ENCODE measurements around the gene IFNGR1. TPM values are rescaled to one million over a fixed set of nuclear protein-coding genes. Genes with fewer than 3 reads are reported as not detected.

Gene IFNGR1
- total and polyA plus RNA-seq, 12 donors: 55.8 to 132 (median 78.7) TPM

- Histone ChIP-seq H3K4me1 (peaks cover 0 to 47% (median 22%) of the 10 kb centered on the region in 9 donors), H3K27ac (peak overlapping the region in 5 of 10 donors; percentile 23 to 69 (median 35)), H3K9me3 (peaks cover 0 to 42% (median 20%) of the 10 kb centered on the region in 11 donors), H3K27me3 (no peaks in the 10 kb centered on the region), H3K36me3 (peaks cover 0 to 8% (median 0%) of the 10 kb centered on the region in 9 donors), H3K4me3 (no peak overlapping the region)
- ATAC-seq: peak in 6 of 8 donors; percentile 28 to 61 (median 44)
- WGBS, 2 donors: 40 to 43% methylated on average over 1 of the region's 1 CpG
- intact Hi-C loops (cut with DNase I): no loop called here
- no peak for TF ChIP-seq CTCF (IDR thresholded peaks at IDR 0.05)
- peak in 1 of 2 donors; percentile 37 for DNase-seq
These were observed 27.5 kb downstream of the IFNGR1 start for GRCh38 chr6:137191670-137192069.

- TF ChIP-seq CTCF (IDR thresholded peaks at IDR 0.05): no peak
- 64 to 74% methylated on average over 3 of the region's 3 CpGs for WGBS, 2 donors
- ATAC-seq (peak in 3 of 8 donors; percentile 24 to 58 (median 43)), DNase-seq (no peak)
- Histone ChIP-seq H3K9me3 (peaks cover 0 to 46% (median 20%) of the 10 kb centered on the region in 11 donors), H3K4me1 (peaks cover 0 to 43% (median 22%) of the 10 kb centered on the region in 9 donors), H3K27ac (peak overlapping the region in 5 of 10 donors; percentile 14 to 69 (median 35)), H3K27me3 (no peaks in the 10 kb centered on the region), H3K36me3 (peaks cover 0 to 4% (median 0%) of the 10 kb centered on the region in 9 donors), H3K4me3 (no peak overlapping the region)
- intact Hi-C loops (cut with DNase I): no loop called here
These were observed 27.9 kb downstream of the IFNGR1 start for GRCh38 chr6:137191236-137191635.

GRCh38 chr6:137190583-137191094 is 28.5 kb downstream of the IFNGR1 start:
- no peak for ATAC-seq
- intact Hi-C loops (cut with DNase I): no loop called here
- no peaks in the 10 kb centered on the region for H3K27me3 ChIP-seq
- H3K4me1 ChIP-seq: peaks cover 0 to 37% (median 19%) of the 10 kb centered on the region in 9 donors
- H3K4me3 ChIP-seq: no peak overlapping the region
- peaks cover 0 to 51% (median 20%) of the 10 kb centered on the region in 11 donors for H3K9me3 ChIP-seq
- WGBS, 2 donors: 87% methylated on average over 5 of the region's 5 CpGs
- no peak for TF ChIP-seq CTCF (IDR thresholded peaks at IDR 0.05)
- no peak for DNase-seq
- H3K27ac ChIP-seq: peak overlapping the region in 5 of 10 donors; percentile 14 to 69 (median 35)
- no peaks in the 10 kb centered on the region for H3K36me3 ChIP-seq

GRCh38 chr6:137188855-137189254 is 30.3 kb downstream of the IFNGR1 start:
- TF ChIP-seq CTCF (IDR thresholded peaks at IDR 0.05): no peak
- Histone ChIP-seq H3K4me3 (no peak overlapping the region), H3K4me1 (peaks cover 0 to 30% (median 19%) of the 10 kb centered on the region in 9 donors), H3K27me3 (no peaks in the 10 kb centered on the region), H3K36me3 (no peaks in the 10 kb centered on the region), H3K9me3 (peaks cover 0 to 69% (median 23%) of the 10 kb centered on the region in 11 donors), H3K27ac (no peak overlapping the region)
- intact Hi-C loops (cut with DNase I): no loop called here
- no peak for DNase-seq
- ATAC-seq: no peak
- WGBS, 2 donors: 87 to 89% methylated on average over 5 of the region's 5 CpGs
